ENCODE results near the gene RAP1GAP. TPM values are rescaled to one million over a fixed set of nuclear protein-coding genes. Genes with fewer than 3 reads are reported as not detected.

Gene RAP1GAP
- total and polyA plus RNA-seq, 9 of the 15 experiments (the other 6 are each of a cell fraction or from before 2014, with no cell fraction given), result 0.29 to 30.2 (median 19.2) TPM

DNA sequence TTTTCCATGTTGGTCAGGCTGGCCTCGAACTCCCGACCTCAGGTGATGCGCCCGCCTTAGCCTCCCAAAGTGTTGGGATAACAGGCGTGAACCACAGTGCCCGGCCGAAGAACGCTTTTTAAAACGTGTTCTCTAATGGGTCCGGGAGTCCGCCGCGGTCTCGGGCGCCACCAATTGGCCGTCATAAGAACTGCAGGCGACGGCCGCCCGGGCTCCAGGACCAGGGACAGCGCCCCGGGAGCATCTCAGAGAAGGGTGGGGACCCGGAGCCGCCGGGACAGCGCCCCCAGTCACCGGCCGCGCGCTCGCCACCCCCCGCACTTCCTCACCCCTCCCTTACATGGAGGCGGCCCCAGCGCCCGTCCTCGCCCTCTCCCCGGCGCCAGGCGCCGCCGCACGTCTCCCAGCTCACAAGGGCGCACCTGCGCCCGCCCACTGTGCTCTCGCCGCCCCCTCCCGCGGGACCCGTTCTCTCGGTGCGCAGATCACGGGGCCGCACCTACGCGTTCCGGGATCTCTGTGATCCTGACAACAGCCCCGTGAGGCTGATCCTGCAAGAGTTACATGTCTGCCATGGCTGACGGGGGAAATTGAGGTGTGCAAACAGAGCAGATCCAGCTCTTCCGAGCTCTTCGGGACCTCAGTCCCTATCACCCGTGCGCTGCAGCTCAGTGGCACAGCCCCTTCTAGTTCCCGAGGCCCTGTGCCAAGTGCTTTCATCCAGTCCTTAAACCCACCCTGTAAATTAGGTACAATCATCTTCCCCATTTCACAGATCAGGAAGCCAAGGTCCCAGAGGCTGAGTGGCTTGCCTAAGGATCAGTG lies 9.8 kb downstream of the RAP1GAP start (continued):
- TF ChIP-seq, protein P1, sequence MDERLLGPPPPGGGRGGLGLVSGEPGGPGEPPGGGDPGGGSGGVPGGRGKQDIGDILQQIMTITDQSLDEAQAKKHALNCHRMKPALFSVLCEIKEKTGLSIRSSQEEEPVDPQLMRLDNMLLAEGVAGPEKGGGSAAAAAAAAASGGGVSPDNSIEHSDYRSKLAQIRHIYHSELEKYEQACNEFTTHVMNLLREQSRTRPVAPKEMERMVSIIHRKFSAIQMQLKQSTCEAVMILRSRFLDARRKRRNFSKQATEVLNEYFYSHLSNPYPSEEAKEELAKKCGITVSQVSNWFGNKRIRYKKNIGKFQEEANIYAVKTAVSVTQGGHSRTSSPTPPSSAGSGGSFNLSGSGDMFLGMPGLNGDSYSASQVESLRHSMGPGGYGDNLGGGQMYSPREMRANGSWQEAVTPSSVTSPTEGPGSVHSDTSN (CRISPR knock-in tag; IDR thresholded peaks at IDR 0.05; ENCODE audit: low read depth), result peak; percentile 47
- TF ChIP-seq, protein P1 (tag; conservative IDR thresholded peaks at IDR 0.05; ENCODE audit: low read depth), result no peak
- TF ChIP-seq NBN (IDR thresholded peaks at IDR 0.05; ENCODE audit: low read depth) (peak; percentile 49; the same call in 1 of the 2 replicates), PTBP1 (IDR thresholded peaks at IDR 0.05; ENCODE audit: low read depth, low read length) (no peak), ZNF699 (CRISPR knock-in tag; IDR thresholded peaks at IDR 0.05; ENCODE audit: insufficient replicate concordance) (no peak), TBL1XR1 (IDR thresholded peaks at IDR 0.05; ENCODE audit: low read length in 2 of 2) (0 out of 4 replicates have a peak, but pooled peaks of 1 of the 2 experiments have one; percentile 35), MAZ (CRISPR knock-in tag; conservative IDR thresholded peaks at IDR 0.05 in 1 of 2, IDR thresholded peaks at IDR 0.05 in 1 of 2) (peak; percentile 93 to 99), RFX1 (IDR thresholded peaks at IDR 0.05) (no peak), LCOR (CRISPR knock-in tag; IDR thresholded peaks at IDR 0.05) (peak; percentile 99), HNRNPL (IDR thresholded peaks at IDR 0.05; ENCODE audit: low read depth, low read length) (0 out of 2 replicates have a peak, but pooled peaks have one; percentile 68), DMBX1 (CRISPR knock-in tag; IDR thresholded peaks at IDR 0.05; ENCODE audit: borderline replicate concordance) (peak; percentile 95), RREB1 (CRISPR knock-in tag; IDR thresholded peaks at IDR 0.05) (peak; percentile 95)
- TF ChIP-seq, protein P2, sequence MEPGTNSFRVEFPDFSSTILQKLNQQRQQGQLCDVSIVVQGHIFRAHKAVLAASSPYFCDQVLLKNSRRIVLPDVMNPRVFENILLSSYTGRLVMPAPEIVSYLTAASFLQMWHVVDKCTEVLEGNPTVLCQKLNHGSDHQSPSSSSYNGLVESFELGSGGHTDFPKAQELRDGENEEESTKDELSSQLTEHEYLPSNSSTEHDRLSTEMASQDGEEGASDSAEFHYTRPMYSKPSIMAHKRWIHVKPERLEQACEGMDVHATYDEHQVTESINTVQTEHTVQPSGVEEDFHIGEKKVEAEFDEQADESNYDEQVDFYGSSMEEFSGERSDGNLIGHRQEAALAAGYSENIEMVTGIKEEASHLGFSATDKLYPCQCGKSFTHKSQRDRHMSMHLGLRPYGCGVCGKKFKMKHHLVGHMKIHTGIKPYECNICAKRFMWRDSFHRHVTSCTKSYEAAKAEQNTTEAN (CRISPR knock-in tag; IDR thresholded peaks at IDR 0.05), result peak; percentile 95
- TF ChIP-seq, protein P3, sequence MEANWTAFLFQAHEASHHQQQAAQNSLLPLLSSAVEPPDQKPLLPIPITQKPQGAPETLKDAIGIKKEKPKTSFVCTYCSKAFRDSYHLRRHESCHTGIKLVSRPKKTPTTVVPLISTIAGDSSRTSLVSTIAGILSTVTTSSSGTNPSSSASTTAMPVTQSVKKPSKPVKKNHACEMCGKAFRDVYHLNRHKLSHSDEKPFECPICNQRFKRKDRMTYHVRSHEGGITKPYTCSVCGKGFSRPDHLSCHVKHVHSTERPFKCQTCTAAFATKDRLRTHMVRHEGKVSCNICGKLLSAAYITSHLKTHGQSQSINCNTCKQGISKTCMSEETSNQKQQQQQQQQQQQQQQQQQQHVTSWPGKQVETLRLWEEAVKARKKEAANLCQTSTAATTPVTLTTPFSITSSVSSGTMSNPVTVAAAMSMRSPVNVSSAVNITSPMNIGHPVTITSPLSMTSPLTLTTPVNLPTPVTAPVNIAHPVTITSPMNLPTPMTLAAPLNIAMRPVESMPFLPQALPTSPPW (CRISPR knock-in tag; IDR thresholded peaks at IDR 0.05), result peak; percentile 96

Measured in K562 (cell line).